Skin of body (tissue), 2 donors: ENCODE results near the gene PRPF6. TPM values are rescaled to one million over a fixed set of nuclear protein-coding genes. Genes with fewer than 3 reads are reported as not detected.

Source experiments
- DNase-seq: peaks from one replicate; lab custom pipeline; 2025; lab: John Stamatoyannopoulos, UW
- total RNA-seq: library from RNA; depleted of rRNA; stranded (reverse); fragments of >200 nt; gene quantifications from one replicate; pipeline ENCODE4 v1.2.3, GENCODE V29; 2014

PRPF6 gene, protein sequence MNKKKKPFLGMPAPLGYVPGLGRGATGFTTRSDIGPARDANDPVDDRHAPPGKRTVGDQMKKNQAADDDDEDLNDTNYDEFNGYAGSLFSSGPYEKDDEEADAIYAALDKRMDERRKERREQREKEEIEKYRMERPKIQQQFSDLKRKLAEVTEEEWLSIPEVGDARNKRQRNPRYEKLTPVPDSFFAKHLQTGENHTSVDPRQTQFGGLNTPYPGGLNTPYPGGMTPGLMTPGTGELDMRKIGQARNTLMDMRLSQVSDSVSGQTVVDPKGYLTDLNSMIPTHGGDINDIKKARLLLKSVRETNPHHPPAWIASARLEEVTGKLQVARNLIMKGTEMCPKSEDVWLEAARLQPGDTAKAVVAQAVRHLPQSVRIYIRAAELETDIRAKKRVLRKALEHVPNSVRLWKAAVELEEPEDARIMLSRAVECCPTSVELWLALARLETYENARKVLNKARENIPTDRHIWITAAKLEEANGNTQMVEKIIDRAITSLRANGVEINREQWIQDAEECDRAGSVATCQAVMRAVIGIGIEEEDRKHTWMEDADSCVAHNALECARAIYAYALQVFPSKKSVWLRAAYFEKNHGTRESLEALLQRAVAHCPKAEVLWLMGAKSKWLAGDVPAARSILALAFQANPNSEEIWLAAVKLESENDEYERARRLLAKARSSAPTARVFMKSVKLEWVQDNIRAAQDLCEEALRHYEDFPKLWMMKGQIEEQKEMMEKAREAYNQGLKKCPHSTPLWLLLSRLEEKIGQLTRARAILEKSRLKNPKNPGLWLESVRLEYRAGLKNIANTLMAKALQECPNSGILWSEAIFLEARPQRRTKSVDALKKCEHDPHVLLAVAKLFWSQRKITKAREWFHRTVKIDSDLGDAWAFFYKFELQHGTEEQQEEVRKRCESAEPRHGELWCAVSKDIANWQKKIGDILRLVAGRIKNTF
- total RNA-seq = 39.9 TPM

DNA sequence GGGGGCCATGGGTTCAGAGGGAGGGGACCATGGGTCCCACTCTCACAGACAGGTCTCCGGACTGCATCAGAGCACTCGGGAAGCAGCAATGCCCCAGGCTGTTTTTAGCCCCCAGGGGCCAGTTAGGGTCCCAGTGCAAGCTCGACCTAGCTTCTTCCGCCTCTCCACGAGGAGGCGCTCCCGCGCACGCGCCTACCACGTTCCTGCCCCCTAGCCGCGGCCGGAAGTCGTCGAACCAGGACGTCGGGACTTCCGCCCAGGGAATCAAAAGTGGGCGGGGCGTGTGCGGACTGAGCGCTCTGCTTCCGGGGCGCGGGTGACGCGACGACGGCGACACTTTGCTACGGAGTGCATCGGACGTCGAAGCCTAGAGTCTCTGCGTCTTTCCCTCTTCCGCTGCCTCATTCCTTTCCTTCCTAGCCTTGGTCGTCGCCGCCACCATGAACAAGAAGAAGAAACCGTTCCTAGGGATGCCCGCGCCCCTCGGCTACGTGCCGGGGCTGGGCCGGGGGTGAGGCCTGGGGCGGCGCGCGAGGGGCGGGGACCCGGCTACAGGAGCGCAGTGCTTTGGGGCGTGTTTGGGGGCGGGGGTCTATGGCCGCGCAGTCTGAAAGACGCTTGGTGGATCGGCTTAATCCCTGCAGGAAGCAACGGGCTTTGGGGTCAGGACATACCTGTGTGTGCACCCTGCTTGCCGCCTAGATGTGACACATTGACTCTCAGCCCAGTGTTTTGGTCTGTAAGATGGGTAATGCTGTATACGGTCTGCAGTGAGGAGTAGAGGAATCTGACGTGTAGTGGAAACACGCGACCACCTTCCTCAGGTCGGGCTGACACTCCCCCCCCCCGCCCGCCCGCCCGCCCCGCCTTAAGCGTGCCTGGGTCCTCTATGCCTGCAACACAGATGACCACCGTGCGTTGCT, at the start of gene PRPF6:
PRPF6 (plus strand) TSS at position 327 of the 923 bp plus-strand sequence; CDS start at position 441, 114 bp downstream.
- DNase-seq = peak; percentile 93

DNA sequence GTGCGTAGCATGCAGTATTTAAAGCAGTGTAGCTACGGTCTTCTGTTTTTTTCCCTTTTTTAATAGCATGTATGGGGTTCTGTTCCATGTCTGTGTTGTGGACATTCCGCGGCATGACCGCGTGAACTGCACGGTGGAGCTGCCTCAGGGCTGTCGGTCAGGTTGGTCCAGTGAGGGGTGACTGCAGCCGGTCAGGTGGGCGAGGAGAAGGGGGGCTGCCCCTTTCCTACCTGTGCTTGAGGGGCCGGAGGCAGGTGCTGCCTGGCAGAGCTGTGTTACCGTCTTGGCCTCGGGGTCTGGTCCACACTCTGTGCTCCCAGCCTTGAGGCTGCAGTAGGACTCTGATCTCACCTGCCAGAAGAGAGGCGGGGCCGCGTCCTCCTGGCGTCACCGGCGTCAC, 49.2 kb upstream of the PRPF6 start:
- no peak for DNase-seq

DNA sequence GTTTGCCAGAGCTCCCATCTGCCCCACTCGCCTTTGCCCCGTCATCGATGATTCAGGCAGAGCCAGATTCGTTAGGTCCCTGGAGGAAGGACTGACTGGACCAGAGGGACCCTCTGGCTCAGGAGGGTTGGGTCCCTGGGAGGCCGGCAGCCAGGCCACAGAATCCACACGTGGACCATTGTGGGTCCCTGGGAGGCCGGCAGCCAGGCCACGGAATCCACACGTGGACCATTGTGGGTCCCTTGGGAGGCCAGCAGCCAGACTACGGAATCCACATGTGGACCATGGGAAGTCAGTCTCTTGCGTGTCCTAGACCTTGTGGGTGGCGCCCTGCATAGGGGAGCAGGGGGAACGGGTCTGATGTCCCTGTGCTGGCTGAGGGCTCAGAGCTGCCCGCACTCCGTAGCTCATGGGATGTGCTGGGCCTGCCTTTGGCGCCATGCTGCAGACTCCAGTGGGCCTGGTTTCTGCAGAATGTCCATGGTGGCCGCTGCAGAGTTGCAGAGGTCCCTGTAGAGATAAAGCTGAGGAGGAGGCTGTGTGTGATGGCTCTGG, 48.2 kb upstream of the PRPF6 start:
- no peak for DNase-seq

DNA sequence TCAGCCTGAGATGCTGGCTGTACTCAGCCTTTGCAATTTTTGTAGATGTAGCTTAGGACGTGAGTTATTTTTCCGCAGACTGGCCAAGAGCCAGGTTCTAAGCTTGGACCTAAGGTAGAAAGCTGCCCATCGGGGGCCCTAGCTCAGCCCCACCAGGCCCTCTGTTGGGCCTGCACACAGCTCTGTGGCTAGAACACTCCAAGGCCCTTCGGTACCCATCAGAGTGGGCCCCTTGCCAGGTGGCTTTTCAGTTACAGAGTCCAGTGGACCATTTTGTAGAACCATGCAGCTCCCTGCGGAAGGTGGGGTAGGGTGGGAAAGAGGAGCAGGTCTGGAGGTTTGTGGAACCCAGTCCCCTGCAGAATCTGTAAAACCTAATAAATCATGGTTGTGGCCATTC, 47.3 kb upstream of the PRPF6 start:
- DNase-seq = no peak

DNA sequence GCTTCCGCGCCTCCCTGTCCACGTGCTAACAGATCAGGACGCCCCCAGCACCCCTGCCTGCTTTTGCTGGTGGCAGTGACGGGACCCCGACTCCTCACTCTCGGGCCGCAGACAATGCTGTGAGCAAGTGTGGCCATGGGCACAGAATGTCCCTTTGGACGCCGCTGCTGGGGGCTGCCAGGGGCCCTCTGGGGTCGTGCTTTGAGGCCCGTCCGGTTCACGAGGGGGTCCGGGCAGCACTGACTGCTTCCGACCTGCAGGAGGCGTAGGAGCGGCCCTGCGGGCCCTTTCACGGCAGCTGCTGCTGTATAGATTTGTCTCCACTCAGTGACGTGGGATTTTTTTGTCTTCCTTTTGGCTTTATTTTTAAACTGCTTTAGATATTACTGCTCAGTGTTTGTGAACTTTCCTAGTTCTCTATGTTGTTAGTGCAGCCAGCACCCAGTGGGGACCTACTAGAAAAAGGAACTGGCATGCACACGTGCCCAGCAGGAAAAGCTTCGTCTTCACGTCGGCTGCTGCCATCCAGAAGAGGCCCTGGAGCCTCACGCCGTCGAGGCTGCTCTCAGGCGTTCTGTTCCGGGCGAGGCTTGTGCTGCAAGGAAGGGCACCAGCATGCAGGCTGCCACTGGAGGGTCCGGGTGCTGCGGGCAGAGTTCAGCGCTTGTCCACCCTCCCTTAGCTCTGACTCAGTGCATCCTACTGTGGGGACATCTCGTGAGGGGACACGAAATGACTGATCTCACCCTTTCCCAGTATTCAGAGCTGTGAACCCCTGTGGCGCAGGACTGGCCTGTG, 46.5 kb upstream of the PRPF6 start:
- DNase-seq = no peak

DNA sequence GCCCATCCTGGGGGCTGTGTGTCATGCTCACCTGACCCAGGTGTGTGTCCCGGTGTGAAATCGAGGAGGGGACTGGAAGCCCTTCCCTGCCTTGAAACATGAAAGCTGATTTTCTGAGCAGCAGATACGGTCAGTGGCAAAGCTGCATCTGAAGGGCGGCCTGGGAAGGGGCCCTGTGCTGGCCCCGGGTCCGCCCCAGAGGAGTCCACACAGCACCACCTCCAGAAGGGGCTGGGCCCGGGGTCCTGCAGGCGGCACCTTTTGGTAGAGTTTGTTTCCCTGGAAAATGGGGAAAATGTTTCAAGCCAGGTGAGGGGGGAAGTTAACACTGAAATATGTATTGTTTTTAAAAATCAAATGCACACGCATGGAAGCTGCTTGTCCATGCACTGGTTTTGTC, 45.5 kb upstream of the PRPF6 start:
- no peak for DNase-seq

DNA sequence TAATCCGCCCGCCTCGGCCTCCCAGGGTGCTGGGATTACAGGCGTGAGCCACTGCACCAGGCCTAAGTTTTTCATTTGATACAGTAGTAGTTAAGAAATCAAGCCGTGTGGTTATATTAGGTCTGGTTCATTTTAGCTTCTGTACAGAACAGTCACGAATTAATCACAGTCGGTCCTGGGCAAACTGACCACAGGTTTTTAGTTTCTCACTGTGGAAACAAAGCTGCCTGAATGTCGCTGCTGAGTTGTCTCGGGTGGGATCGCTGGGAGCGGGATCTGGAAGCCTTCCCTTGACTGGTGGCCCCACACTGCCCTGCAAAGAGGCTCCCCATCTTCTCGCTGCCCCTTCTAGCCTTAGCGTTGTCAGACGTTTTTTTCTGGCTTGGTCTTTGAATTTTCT, 43.3 kb upstream of the PRPF6 start:
- DNase-seq = no peak

DNA sequence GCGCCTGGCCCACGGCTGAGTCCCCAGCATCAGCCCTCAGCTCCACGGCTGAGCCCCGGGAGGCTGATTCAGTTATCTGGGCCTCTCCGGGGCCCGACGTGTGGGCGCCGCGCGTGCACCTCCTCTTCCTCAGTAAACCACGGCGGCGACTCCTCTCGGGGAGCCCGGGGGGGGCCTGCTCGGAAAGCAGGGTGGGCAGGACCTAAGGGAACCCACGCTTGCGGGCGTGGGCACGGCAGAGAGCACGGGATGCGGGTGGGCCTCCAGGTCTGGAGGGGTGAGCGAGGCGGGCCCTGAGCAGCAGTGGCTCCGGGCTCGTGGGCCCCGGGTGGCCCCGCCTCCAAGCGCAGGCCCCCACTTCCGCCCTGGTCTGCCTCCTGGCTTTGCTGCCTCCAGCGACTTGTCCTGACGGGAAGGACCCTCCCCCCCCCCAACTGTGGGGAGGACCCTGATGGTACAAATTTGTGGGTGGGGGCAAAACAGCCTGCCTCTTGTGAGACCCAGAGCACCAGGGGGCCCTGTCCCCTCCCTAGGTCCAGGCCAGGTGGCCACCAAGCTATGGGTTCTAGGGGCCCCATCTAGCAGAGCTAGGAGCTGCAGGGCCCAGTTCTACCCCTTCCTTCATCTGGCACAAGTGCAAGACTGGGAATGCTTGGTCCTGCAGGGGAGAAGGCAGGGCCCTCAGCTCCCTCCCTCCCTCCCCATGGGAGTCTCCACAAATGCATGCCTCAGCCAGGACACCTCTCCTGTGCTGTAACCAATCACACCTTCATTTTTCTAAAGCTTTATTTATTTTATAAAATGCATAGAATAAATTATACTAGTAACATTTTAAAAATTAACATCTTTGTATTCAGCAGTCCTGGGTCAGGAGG, 41.6 kb upstream of the PRPF6 start:
- DNase-seq = no peak

DNA sequence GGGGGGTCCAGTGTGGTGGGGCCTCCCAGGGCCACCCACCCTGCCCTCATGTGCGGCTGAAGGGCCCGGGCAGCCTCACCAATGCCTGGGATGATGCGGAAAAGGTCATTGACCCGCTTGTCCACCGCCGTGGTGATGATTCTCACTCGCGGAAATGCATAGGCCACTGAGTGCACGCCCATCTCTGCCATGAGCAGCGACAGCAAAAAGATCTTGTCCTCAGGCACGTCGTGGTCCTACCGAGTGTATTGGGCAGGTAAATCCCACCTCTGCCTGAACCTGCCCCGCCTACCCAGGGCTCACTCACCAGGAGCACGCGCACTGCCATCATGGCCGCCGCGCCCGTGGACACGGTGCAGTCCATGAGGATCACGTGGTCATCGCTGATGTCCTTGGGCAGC, 40.9 kb upstream of the PRPF6 start:
- no peak for DNase-seq

DNA sequence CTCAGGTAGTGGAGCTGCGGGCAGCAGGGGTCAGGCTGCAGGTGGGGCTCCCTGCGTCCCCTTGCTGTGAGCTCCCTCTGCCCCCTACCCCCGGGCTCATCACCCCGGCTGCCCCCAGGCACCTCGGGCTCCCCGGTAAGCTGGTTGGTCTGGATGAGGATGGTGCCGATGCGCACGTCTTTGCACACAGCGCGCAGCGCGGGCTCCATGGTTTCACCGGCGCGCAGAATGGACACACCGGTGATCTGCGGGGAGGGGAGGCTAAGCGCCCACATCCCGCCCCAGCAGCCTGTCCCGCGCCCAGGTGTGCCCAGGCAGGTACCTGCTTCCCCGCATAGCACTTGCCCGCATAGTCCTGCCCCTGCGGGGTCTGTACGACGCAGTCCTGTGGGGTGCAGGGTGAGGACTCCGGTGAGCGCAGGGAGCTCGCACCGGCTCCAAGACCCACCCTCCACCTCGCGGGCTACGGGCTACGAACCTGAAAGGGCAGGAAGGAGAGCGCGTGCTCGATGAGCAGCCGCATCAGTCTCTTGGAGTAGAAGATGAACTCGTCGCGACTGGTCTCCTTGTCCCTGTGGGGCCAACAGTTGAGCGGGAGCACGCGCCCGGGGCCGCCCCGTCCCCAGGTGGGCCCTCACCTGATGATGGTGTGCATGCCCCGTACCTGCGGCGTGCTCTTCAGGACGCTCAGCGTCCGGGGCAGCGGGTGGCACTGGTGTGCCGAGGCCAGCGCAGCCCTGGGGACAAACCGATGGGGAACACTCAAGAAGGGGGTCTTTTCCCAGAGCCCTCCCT, 40.3 kb upstream of the PRPF6 start:
- no peak for DNase-seq

DNA sequence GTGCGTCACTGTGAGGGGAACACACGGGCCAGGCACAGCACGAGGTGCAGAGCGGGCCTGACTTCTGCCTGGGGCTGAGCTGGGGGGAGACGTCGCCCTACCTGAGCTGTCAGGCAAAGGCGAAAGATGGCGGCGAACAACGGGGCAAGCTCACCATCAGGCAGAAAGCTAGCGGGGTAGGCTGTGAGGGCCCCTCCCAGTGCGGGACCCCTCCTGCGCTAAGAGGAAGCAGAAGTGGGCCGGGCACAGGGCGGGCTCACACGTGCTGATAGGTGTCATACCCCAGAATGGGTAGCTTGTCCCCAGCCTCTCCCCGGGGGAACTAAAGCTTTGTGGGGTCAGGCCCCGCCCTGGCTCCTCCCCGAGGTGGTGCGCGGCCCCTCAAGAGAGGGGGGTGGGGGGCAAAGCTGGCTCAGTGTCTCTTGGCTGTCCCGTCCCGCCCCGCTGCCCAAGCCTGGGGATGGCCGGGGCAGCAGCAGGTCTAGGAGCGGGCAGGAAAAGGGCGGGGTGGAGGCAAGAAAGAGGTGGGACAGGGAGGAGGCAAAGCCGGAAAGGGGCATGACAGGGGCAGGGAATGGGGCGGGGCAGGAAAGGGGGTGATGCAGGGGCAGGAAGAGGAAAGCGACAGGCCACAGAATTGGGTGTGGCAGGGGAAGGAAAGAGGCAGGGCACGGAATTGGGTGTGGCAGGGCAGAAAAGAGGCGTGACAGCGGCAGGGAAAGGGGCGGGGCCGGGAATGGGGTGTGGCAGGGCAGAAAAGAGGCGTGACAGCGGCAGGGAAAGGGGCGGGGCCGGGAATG, 39.5 kb upstream of the PRPF6 start:
- DNase-seq = peak; percentile 34

DNA sequence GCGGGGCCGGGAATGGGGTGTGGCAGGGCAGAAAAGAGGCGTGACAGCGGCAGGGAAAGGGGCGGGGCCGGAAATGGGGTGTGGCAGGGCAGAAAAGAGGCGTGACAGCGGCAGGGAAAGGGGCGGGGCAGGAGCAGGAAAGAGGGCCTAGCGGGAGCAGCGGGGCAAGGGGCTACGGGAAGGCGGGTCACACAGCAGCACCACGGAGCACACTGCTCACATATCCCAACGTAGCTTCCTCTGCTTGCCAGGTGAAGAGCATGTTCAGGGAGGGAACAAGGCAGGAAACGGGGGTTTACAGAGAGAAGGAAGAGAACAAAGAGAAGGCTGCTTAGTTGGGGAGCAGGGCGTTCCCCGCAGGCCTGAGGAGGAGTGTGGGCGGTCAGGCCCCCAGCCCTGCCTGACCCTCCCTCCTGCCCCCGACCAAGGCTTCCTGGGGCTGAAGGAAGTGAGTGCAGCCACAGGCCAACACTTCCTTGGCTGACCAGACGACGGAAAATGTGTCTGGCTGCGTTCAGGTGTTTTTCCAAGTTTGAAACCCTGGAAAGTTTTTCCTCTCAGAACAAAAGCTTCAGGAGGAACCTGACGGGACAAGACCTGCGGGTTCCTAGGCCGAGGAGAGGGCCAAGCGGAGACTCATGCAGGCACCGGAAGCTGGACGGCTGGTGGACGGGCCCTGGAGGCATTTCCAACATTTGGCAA, 38.5 kb upstream of the PRPF6 start:
- no peak for DNase-seq

DNA sequence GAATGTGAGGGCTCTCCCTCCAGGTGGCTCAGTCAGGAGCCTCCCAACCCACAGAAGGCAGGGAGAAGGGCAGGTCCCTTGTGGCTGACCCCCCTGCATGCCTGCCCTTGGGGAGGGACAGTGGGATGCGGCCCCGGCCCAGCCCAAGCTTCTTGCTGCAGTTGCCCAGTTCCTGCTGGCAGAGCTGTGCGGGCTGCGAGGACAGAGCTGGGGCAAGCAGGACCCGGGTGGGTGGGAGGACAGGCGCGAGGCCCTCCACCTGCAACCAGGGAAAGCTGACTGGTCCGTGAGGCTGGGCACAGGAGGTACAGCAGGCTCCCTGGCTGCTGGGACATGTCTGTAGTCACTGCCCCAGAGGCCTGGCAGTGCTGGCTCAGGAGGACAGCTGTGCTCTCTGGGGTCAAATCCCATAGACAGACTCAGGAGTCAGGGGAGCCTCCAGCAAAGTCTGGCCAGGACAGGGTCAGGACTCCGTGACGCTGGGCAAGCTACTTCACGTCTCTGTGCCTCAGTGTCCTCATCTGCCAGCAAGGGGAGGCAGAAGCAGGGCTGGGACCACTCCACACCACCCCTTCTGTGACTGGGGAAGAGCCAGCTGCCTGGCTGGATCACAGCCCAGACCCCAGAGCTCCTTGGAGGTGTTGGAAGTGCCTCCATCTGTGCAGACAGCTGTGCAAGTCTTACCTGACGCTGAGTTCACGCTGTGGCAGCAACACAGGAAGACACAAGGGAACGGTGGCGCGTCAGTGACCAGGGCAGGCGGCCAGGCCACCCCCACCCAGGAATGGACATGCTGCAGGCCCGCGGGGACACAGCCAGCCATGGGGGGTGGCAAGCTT, 37.7 kb upstream of the PRPF6 start:
- no peak for DNase-seq

DNA sequence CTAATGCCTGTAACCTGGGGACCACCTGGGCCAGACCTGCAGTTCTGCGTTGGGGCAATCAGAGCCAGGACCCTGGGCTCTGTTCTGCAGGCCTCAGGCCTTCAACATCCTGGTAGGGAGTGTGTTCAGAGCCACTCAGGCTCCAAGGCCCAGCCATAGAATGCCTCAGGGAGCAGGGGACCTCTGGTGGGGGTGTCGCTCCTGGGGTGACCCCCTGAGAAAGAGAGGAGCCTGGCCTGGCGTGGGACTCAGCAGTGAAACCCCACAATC, 37.2 kb upstream of the PRPF6 start:
- no peak for DNase-seq

DNA sequence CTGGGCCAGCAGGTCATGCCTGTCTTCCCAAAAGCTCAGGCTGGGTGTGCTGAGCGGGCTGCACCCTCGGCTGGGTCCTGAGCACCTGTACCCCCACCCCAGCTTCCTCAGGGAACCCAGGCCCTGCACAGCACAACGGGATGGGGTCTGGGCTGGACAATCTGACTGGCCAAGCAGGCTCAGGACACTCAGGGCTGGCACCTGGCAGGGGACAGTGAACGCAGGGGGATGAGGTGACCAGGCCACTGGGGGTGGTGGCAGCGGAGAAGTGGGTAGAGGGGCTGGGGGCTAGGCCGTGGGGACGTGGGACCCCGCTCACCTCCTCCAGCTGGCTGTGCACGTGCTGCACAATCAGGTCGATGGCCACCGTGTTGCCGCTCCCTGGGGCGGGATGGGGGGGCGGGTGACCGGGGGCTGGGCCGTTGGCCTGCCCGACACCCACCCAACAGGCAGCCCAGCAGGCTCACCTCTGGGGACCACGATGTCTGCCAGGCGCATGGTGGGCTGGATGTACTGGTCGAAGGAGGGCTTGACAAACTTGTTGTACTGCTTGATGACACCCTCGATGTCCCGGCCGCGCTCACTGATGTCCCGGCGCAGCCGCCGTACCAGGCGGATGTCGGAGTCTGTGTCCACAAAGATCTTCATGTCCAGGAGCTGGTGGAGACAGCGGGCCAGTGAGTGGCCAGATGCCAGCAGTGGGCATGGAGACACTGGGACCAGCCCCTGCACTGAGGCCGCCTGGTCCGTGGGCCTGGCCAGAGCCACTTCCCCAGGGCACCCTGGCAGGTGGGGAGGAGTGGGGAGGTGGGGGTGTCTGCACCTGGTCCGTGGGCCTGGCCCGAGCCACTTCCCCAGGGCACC, 36.6 kb upstream of the PRPF6 start:
- DNase-seq = no peak
